ENCODE data around the gene HECTD4. TPM values are rescaled to one million over a fixed set of nuclear protein-coding genes. Genes with fewer than 3 reads are reported as not detected.

Gene HECTD4
- total and polyA plus RNA-seq, 2 of the 4 experiments (the other 2 are of a cell fraction): 12.9 to 13.0 TPM

DNA sequence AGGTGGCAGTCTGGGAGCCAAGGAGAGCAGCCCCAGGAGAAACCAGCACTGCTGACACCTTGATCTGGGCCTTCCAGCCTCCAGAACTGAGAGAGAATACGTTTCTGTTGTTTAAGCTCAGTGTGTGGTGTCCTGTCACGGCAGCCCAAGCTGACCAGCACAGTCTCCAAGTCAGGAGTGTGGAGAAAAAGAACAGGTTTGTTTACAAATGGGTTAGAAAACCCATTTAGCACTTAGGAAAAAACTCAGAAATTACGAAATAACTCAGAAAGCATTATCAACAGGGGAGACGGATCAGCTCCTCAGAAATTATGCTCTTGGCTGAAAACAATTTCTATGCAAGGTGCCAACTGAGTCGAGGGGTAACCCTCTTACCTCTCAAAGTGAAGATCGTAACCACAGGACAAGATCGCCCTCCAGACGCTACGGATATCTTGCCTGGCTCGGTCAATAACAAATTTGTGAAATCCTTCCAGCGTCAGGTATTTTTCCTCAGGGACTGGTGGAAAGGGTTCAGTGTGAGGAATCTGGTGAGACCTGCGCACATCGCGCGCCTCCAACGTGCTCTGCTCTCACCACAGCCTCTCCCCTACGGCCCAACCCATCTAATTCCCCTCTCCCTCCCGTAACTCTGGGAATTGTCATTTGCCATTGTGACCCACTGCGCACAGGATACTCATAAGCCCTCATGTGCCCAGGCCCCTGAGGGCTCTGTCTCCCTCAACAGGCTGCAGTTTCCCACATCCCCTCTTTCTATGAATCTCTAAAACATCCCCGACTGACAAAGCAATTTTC is 206.7 kb downstream of the HECTD4 start:
- no peak for ATAC-seq (ENCODE audit: low read depth)
- Histone ChIP-seq H2BK120ac (ENCODE audit: low read depth, low read length) (no peak overlapping the region), H3K4me3 (ENCODE audit: insufficient read depth, low read depth, low read length) (no peak overlapping the region), H3K14ac (replicated peaks; ENCODE audit: low read depth, low read length) (no peak overlapping the region), H2AK5ac (ENCODE audit: low read depth, low read length) (no peak overlapping the region), H3K36me3 (ENCODE audit: control insufficient read depth, insufficient read depth, low read length) (peaks cover 47% of the 10 kb centered on the region), H3K4me1 (ENCODE audit: control insufficient read depth, insufficient read depth, low read length) (no peaks in the 10 kb centered on the region), H3K23ac (ENCODE audit: low read depth, low read length) (no peak overlapping the region), H2AFZ (replicated peaks; ENCODE audit: low read length, poor library complexity) (no peak overlapping the region), H3K4me2 (ENCODE audit: low read depth, low read length) (no peak overlapping the region), H3K56ac (ENCODE audit: extremely low read depth, insufficient read depth, low read length) (no peak overlapping the region), H2AK9ac (replicated peaks; ENCODE audit: low read depth, low read length, poor library complexity) (no peak overlapping the region), H3K9me3 (ENCODE audit: control insufficient read depth, insufficient read depth, low read length) (no peaks in the 10 kb centered on the region), H3K9me1 (ENCODE audit: insufficient read depth, low read length) (0 out of 2 replicates have a peak, but pooled peaks cover 7% of the 10 kb centered on the region), H3K18ac (ENCODE audit: low read depth, low read length) (no peak overlapping the region), H2BK20ac (ENCODE audit: low read depth, low read length) (no peak overlapping the region), H3K9ac (ENCODE audit: low read depth, low read length) (no peak overlapping the region), H3K27ac (ENCODE audit: insufficient read depth, low read length) (no peak overlapping the region), H4K20me1 (ENCODE audit: insufficient read depth, low read length) (no peaks in the 10 kb centered on the region), H3K79me1 (ENCODE audit: low read depth in 1 of 2, low read length in 2 of 2) (no peaks in the 10 kb centered on the region), H3K27me3 (ENCODE audit: control insufficient read depth, insufficient read depth, low read length) (no peaks in the 10 kb centered on the region), H2BK15ac (ENCODE audit: low read depth, low read length) (no peak overlapping the region), H4K91ac (ENCODE audit: insufficient read depth, low read depth, low read length) (no peak overlapping the region), H3K4ac (ENCODE audit: low read depth, low read length) (no peak overlapping the region), H4K8ac (ENCODE audit: low read depth in 2 of 2, low read length in 2 of 2) (no peak overlapping the region), H4K5ac (ENCODE audit: low read depth, low read length) (no peak overlapping the region), H2BK5ac (ENCODE audit: low read depth, low read length, poor library complexity, severe bottlenecking) (no peak overlapping the region)
- in situ Hi-C loops (cut with MboI; ENCODE audit: low sequenced_read_pairs) (no loop called here), dilution Hi-C loops (cut with HindIII; ENCODE audit: low sequenced_read_pairs, unreplicated experiment) (no loop called here), intact Hi-C loops (cut with micrococcal nuclease) (no loop called here)
- ChIA-PET POLR2A (ENCODE audit: unreplicated experiment) (no interaction called here), CTCF (no interaction called here)
- no peak for DNase-seq
- TF ChIP-seq CEBPB (IDR thresholded peaks at IDR 0.05; ENCODE audit: low read depth, low read length) (no peak), NFE2L2 (IDR thresholded peaks at IDR 0.05; ENCODE audit: low read depth, low read length) (no peak), RCOR1 (IDR thresholded peaks at IDR 0.05; ENCODE audit: insufficient replicate concordance, low read length) (no peak), POLR2A (IDR thresholded peaks at IDR 0.05; ENCODE audit: low read depth, low read length) (no peak), RAD21 (IDR thresholded peaks at IDR 0.05; ENCODE audit: low read length) (no peak), MXI1 (IDR thresholded peaks at IDR 0.05; ENCODE audit: borderline replicate concordance, low read depth, low read length) (no peak), RFX5 (IDR thresholded peaks at IDR 0.05; ENCODE audit: low read depth, low read length) (no peak), CHD1 (IDR thresholded peaks at IDR 0.05; ENCODE audit: low read depth, low read length) (no peak), MAZ (IDR thresholded peaks at IDR 0.05; ENCODE audit: borderline replicate concordance, low read depth, low read length) (no peak), MAFK (IDR thresholded peaks at IDR 0.05; ENCODE audit: low read depth, low read length) (no peak)
- TF ChIP-seq, protein P1, sequence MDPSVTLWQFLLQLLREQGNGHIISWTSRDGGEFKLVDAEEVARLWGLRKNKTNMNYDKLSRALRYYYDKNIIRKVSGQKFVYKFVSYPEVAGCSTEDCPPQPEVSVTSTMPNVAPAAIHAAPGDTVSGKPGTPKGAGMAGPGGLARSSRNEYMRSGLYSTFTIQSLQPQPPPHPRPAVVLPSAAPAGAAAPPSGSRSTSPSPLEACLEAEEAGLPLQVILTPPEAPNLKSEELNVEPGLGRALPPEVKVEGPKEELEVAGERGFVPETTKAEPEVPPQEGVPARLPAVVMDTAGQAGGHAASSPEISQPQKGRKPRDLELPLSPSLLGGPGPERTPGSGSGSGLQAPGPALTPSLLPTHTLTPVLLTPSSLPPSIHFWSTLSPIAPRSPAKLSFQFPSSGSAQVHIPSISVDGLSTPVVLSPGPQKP (IDR thresholded peaks at IDR 0.05; ENCODE audit: borderline replicate concordance, low read depth, low read length): no peak
- TF ChIP-seq, protein P2, sequence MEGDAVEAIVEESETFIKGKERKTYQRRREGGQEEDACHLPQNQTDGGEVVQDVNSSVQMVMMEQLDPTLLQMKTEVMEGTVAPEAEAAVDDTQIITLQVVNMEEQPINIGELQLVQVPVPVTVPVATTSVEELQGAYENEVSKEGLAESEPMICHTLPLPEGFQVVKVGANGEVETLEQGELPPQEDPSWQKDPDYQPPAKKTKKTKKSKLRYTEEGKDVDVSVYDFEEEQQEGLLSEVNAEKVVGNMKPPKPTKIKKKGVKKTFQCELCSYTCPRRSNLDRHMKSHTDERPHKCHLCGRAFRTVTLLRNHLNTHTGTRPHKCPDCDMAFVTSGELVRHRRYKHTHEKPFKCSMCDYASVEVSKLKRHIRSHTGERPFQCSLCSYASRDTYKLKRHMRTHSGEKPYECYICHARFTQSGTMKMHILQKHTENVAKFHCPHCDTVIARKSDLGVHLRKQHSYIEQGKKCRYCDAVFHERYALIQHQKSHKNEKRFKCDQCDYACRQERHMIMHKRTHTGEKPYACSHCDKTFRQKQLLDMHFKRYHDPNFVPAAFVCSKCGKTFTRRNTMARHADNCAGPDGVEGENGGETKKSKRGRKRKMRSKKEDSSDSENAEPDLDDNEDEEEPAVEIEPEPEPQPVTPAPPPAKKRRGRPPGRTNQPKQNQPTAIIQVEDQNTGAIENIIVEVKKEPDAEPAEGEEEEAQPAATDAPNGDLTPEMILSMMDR (conservative IDR thresholded peaks at IDR 0.05; ENCODE audit: low read depth, low read length): no peak
- TF ChIP-seq, protein P3, sequence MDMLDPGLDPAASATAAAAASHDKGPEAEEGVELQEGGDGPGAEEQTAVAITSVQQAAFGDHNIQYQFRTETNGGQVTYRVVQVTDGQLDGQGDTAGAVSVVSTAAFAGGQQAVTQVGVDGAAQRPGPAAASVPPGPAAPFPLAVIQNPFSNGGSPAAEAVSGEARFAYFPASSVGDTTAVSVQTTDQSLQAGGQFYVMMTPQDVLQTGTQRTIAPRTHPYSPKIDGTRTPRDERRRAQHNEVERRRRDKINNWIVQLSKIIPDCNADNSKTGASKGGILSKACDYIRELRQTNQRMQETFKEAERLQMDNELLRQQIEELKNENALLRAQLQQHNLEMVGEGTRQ (IDR thresholded peaks at IDR 0.05; ENCODE audit: low read depth, low read length): no peak
- 85% methylated on average over 4 of the region's 20 CpGs; no CpG with 5 or more reads in 1 of the 2 experiments for WGBS, 2 experiments (ENCODE audit: extremely low coverage in 2 of 2, insufficient read length in 1 of 2)
- no TSS peak for BruUV-seq (replicated peaks)

All from IMR-90 (cell line).